Measurements from ENCODE around the gene RELT. TPM values are rescaled to one million over a fixed set of nuclear protein-coding genes. Genes with fewer than 3 reads are reported as not detected.
A peak's percentile ranks its signal among the peaks of the same experiment; 100 is the strongest.

RELT gene
- total RNA-seq, 1 donor = 4.0 TPM

- peak; percentile 86 for DNase-seq (ENCODE audit: insufficient read length, low spot score, missing footprints)
- Histone ChIP-seq H3K79me2 (ENCODE audit: insufficient read depth, low read length) (peaks cover 88% of the 10 kb centered on the region), H3K4me1 (ENCODE audit: insufficient read depth, low read length) (peaks cover 7% of the 10 kb centered on the region), H3K27me3 (ENCODE audit: insufficient read depth, low read length) (no peaks in the 10 kb centered on the region), H4K20me1 (ENCODE audit: insufficient read depth, low read length) (peaks cover 83% of the 10 kb centered on the region), H3K4me3 (ENCODE audit: insufficient read depth, low read length) (no peak overlapping the region), H3K36me3 (ENCODE audit: insufficient read depth, low read length) (peaks cover 44% of the 10 kb centered on the region), H3K27ac (ENCODE audit: low read depth, low read length) (no peak overlapping the region), H2AFZ (ENCODE audit: low read length) (no peak overlapping the region), H3K9me3 (ENCODE audit: low read depth, low read length) (no peaks in the 10 kb centered on the region), H3K4me2 (ENCODE audit: insufficient read depth, low read length) (no peak overlapping the region)
- TF ChIP-seq CTCF (IDR thresholded peaks at IDR 0.05; ENCODE audit: extremely low read depth, low read depth, low read length) = no peak
Observed at GRCh38 chr11:73349633-73350032, 26.6 kb upstream of the RELT start.

GRCh38 chr11:73350908-73351636 is 25.1 kb upstream of the RELT start:
- peak; percentile 100 for TF ChIP-seq CTCF (IDR thresholded peaks at IDR 0.05; ENCODE audit: extremely low read depth, low read depth, low read length)
- H3K27me3 ChIP-seq (ENCODE audit: insufficient read depth, low read length) = no peaks in the 10 kb centered on the region
- H3K4me1 ChIP-seq (ENCODE audit: insufficient read depth, low read length) = peaks cover 7% of the 10 kb centered on the region
- peaks cover 88% of the 10 kb centered on the region for H3K79me2 ChIP-seq (ENCODE audit: insufficient read depth, low read length)
- no peaks in the 10 kb centered on the region for H3K9me3 ChIP-seq (ENCODE audit: low read depth, low read length)
- peaks cover 55% of the 10 kb centered on the region for H3K36me3 ChIP-seq (ENCODE audit: insufficient read depth, low read length)
- peaks cover 77% of the 10 kb centered on the region for H4K20me1 ChIP-seq (ENCODE audit: insufficient read depth, low read length)
- no peak overlapping the region for H2AFZ ChIP-seq (ENCODE audit: low read length)
- no peak overlapping the region for H3K4me2 ChIP-seq (ENCODE audit: insufficient read depth, low read length)
- H3K4me3 ChIP-seq (ENCODE audit: insufficient read depth, low read length) = no peak overlapping the region
- peak; percentile 98 for DNase-seq (ENCODE audit: insufficient read length, low spot score, missing footprints)
- H3K27ac ChIP-seq (ENCODE audit: low read depth, low read length) = peak overlapping the region; percentile 52

GRCh38 chr11:73353422-73353821 is 22.8 kb upstream of the RELT start:
- no peak overlapping the region for H3K27ac ChIP-seq (ENCODE audit: low read depth, low read length)
- peaks cover 61% of the 10 kb centered on the region for H3K36me3 ChIP-seq (ENCODE audit: insufficient read depth, low read length)
- peaks cover 56% of the 10 kb centered on the region for H4K20me1 ChIP-seq (ENCODE audit: insufficient read depth, low read length)
- peaks cover 19% of the 10 kb centered on the region for H3K4me1 ChIP-seq (ENCODE audit: insufficient read depth, low read length)
- H3K79me2 ChIP-seq (ENCODE audit: insufficient read depth, low read length) = peaks cover 65% of the 10 kb centered on the region
- no peak for DNase-seq (ENCODE audit: insufficient read length, low spot score, missing footprints)
- no peak overlapping the region for H3K4me2 ChIP-seq (ENCODE audit: insufficient read depth, low read length)
- no peak overlapping the region for H2AFZ ChIP-seq (ENCODE audit: low read length)
- H3K27me3 ChIP-seq (ENCODE audit: insufficient read depth, low read length) = no peaks in the 10 kb centered on the region
- no peak for TF ChIP-seq CTCF (IDR thresholded peaks at IDR 0.05; ENCODE audit: extremely low read depth, low read depth, low read length)
- no peak overlapping the region for H3K4me3 ChIP-seq (ENCODE audit: insufficient read depth, low read length)
- H3K9me3 ChIP-seq (ENCODE audit: low read depth, low read length) = no peaks in the 10 kb centered on the region

GRCh38 chr11:73355109-73355508 is 21.1 kb upstream of the RELT start:
- Histone ChIP-seq H3K9me3 (ENCODE audit: low read depth, low read length) (no peaks in the 10 kb centered on the region), H3K27ac (ENCODE audit: low read depth, low read length) (no peak overlapping the region), H3K4me1 (ENCODE audit: insufficient read depth, low read length) (peaks cover 35% of the 10 kb centered on the region), H3K27me3 (ENCODE audit: insufficient read depth, low read length) (no peaks in the 10 kb centered on the region), H2AFZ (ENCODE audit: low read length) (no peak overlapping the region), H4K20me1 (ENCODE audit: insufficient read depth, low read length) (peaks cover 48% of the 10 kb centered on the region), H3K4me2 (ENCODE audit: insufficient read depth, low read length) (no peak overlapping the region), H3K36me3 (ENCODE audit: insufficient read depth, low read length) (peaks cover 63% of the 10 kb centered on the region), H3K79me2 (ENCODE audit: insufficient read depth, low read length) (peaks cover 53% of the 10 kb centered on the region), H3K4me3 (ENCODE audit: insufficient read depth, low read length) (no peak overlapping the region)
- DNase-seq (ENCODE audit: insufficient read length, low spot score, missing footprints) = no peak
- TF ChIP-seq CTCF (IDR thresholded peaks at IDR 0.05; ENCODE audit: extremely low read depth, low read depth, low read length) = no peak
